ENCODE data around the gene DST.

The DST gene

GRCh38 chr6:56595490-56596122, 47.1 kb downstream of the DST start:
- H3K4me3 ChIP-seq (replicated peaks; ENCODE audit: insufficient read depth, low read length): no peak overlapping the region
- no peaks in the 10 kb centered on the region for H3K27me3 ChIP-seq (ENCODE audit: insufficient read depth, poor library complexity, severe bottlenecking)
- H3K27ac ChIP-seq (replicated peaks): no peak overlapping the region
- TF ChIP-seq CTCF (IDR thresholded peaks at IDR 0.05; ENCODE audit: insufficient read depth, low read length) (peak; percentile 47), POLR2AphosphoS5 (IDR thresholded peaks at IDR 0.05; ENCODE audit: low read depth) (no peak)
- peak in 1 of 2 experiments; percentile 45 for DNase-seq (ENCODE audit: low read depth in 1 of 2, low spot score in 1 of 2)

GRCh38 chr6:56594699-56595098, 48.0 kb downstream of the DST start:
- no peak for DNase-seq (ENCODE audit: low read depth in 1 of 2, low spot score in 1 of 2)
- no peaks in the 10 kb centered on the region for H3K27me3 ChIP-seq (ENCODE audit: insufficient read depth, poor library complexity, severe bottlenecking)
- H3K4me3 ChIP-seq (replicated peaks; ENCODE audit: insufficient read depth, low read length): no peak overlapping the region
- TF ChIP-seq CTCF (IDR thresholded peaks at IDR 0.05; ENCODE audit: insufficient read depth, low read length): no peak
- no peak overlapping the region for H3K27ac ChIP-seq (replicated peaks)

- no peak for TF ChIP-seq CTCF (IDR thresholded peaks at IDR 0.05; ENCODE audit: insufficient read depth, low read length)
- peak; percentile 7 to 27 for DNase-seq (ENCODE audit: low read depth in 1 of 2, low spot score in 1 of 2)
- Histone ChIP-seq H3K27ac (replicated peaks) (no peak overlapping the region), H3K27me3 (ENCODE audit: insufficient read depth, poor library complexity, severe bottlenecking) (no peaks in the 10 kb centered on the region), H3K4me3 (replicated peaks; ENCODE audit: insufficient read depth, low read length) (no peak overlapping the region)
These were observed 48.8 kb downstream of the DST start for GRCh38 chr6:56593801-56594318.

- no peak overlapping the region for H3K4me3 ChIP-seq (replicated peaks; ENCODE audit: insufficient read depth, low read length)
- no peak for TF ChIP-seq GABPA (IDR thresholded peaks at IDR 0.05; ENCODE audit: low read depth)
- TF ChIP-seq CTCF (IDR thresholded peaks at IDR 0.05; ENCODE audit: insufficient read depth, low read length): no peak
- no peak for TF ChIP-seq POLR2AphosphoS5 (IDR thresholded peaks at IDR 0.05; ENCODE audit: low read depth)
- peak; percentile 29; the same call in 1 of the 2 replicates for TF ChIP-seq SPI1 (IDR thresholded peaks at IDR 0.05; ENCODE audit: borderline replicate concordance, low read depth)
- no peak for TF ChIP-seq REST (IDR thresholded peaks at IDR 0.05; ENCODE audit: insufficient replicate concordance, low read depth)
- peak in 1 of 2 experiments; percentile 41 for DNase-seq (ENCODE audit: low read depth in 1 of 2, low spot score in 1 of 2)
- no peaks in the 10 kb centered on the region for H3K27me3 ChIP-seq (ENCODE audit: insufficient read depth, poor library complexity, severe bottlenecking)
- no peak overlapping the region for H3K27ac ChIP-seq (replicated peaks)
These were observed 60.5 kb downstream of the DST start for GRCh38 chr6:56582236-56582635.
